ENCODE results near the gene AMIGO2. TPM values are rescaled to one million over a fixed set of nuclear protein-coding genes. Genes with fewer than 3 reads are reported as not detected.

AMIGO2 gene
- total RNA-seq, 1 experiment from 2014 or later = 0.96 TPM

GRCh38 chr12:47074757-47075156 lies 5.0 kb downstream of the AMIGO2 start:
- H2AFZ ChIP-seq (ENCODE audit: low read depth, low read length, poor library complexity, severe bottlenecking) = no peak overlapping the region
- no peak overlapping the region for H3K4me3 ChIP-seq (replicated peaks in 1 of 2; ENCODE audit: low read depth in 1 of 2, low read length in 2 of 2)
- DNase-seq (ENCODE audit: low read depth, low spot score) (no peak), ATAC-seq (no peak)
- BruUV-seq (replicated peaks) = no TSS peak
- no peak overlapping the region for H3K9ac ChIP-seq (ENCODE audit: low read length)
- intact Hi-C loops (cut with micrococcal nuclease) = loop anchor here (5.0 kb wide), 1 partner anchor 323 kb away; no protein-coding TSS in a partner anchor
- no peaks in the 10 kb centered on the region for H3K27me3 ChIP-seq (ENCODE audit: insufficient read depth, low read length)
- no peaks in the 10 kb centered on the region for H3K9me3 ChIP-seq (ENCODE audit: control insufficient read depth in 1 of 2, insufficient read depth in 1 of 2, low read depth in 1 of 2, low read length in 2 of 2)
- H4K20me1 ChIP-seq (ENCODE audit: insufficient read depth) = no peaks in the 10 kb centered on the region
- no peaks in the 10 kb centered on the region for H3K9me2 ChIP-seq (ENCODE audit: insufficient read depth)
- no peaks in the 10 kb centered on the region for H3K79me2 ChIP-seq (ENCODE audit: insufficient read depth, low read length)
- H3K36me3 ChIP-seq (ENCODE audit: control insufficient read depth in 1 of 2, insufficient read depth in 2 of 2, low read length in 2 of 2) = no peaks in the 10 kb centered on the region
- no peak overlapping the region for H3K27ac ChIP-seq (ENCODE audit: low read depth, low read length)
- TF ChIP-seq MAX (IDR thresholded peaks at IDR 0.05) (no peak), FOSL1 (IDR thresholded peaks at IDR 0.05; ENCODE audit: low read depth) (no peak), SRF (IDR thresholded peaks at IDR 0.05; ENCODE audit: low read depth) (no peak), TCF7L2 (IDR thresholded peaks at IDR 0.05; ENCODE audit: borderline replicate concordance, extremely low read depth, insufficient read depth, insufficient read length) (no peak), ZNF274 (IDR thresholded peaks at IDR 0.05; ENCODE audit: low read depth, low read length) (no peak), EZH2 (IDR thresholded peaks at IDR 0.05) (no peak), RAD21 (IDR thresholded peaks at IDR 0.05; ENCODE audit: low read depth) (no peak), CBX3 (IDR thresholded peaks at IDR 0.05; ENCODE audit: low read depth) (no peak), EZH2phosphoT487 (IDR thresholded peaks at IDR 0.05; ENCODE audit: borderline replicate concordance) (no peak), CTCF (IDR thresholded peaks at IDR 0.05 in 2 of 3, conservative IDR thresholded peaks at IDR 0.05 in 1 of 3; ENCODE audit: borderline replicate concordance in 1 of 3, insufficient read depth in 1 of 3, low read depth in 2 of 3, low read length in 2 of 3) (no peak), EGR1 (IDR thresholded peaks at IDR 0.05; ENCODE audit: low read depth) (no peak), SP1 (IDR thresholded peaks at IDR 0.05; ENCODE audit: low read depth) (no peak), ATF3 (IDR thresholded peaks at IDR 0.05) (no peak), YY1 (IDR thresholded peaks at IDR 0.05; ENCODE audit: extremely low read depth, insufficient replicate concordance, low read depth, low read length) (no peak), CEBPB (IDR thresholded peaks at IDR 0.05; ENCODE audit: low read depth) (no peak), JUND (IDR thresholded peaks at IDR 0.05) (no peak), POLR2A (IDR thresholded peaks at IDR 0.05; ENCODE audit: borderline replicate concordance, extremely low read depth, insufficient read depth, insufficient read length) (no peak)
- H3K4me1 ChIP-seq (ENCODE audit: control insufficient read depth in 1 of 2, insufficient read depth in 2 of 2, low read length in 2 of 2) = peaks cover 6 to 9% of the 10 kb centered on the region in 2 experiments
- ChIA-PET CTCF (interaction anchor here (1.1 kb wide), 1 partner anchor 9 kb away, joined by 3 read pairs; no protein-coding TSS in a partner anchor), RAD21 (ENCODE audit: low non-redundant PET in 1 of 2, low total read pairs in 2 of 2, uncharacterized antibody in 2 of 2, unreplicated experiment in 2 of 2) (no interaction called here), POLR2A (no interaction called here)
- no peak overlapping the region for H3K4me2 ChIP-seq (ENCODE audit: low read length)
